ENCODE data around the gene CARM1.
"Not testable (repeated sequence)": the region's sequence is repeated elsewhere in the genome, so short reads cannot be mapped to it uniquely, and the experiment has no call there.

The CARM1 gene

DNA sequence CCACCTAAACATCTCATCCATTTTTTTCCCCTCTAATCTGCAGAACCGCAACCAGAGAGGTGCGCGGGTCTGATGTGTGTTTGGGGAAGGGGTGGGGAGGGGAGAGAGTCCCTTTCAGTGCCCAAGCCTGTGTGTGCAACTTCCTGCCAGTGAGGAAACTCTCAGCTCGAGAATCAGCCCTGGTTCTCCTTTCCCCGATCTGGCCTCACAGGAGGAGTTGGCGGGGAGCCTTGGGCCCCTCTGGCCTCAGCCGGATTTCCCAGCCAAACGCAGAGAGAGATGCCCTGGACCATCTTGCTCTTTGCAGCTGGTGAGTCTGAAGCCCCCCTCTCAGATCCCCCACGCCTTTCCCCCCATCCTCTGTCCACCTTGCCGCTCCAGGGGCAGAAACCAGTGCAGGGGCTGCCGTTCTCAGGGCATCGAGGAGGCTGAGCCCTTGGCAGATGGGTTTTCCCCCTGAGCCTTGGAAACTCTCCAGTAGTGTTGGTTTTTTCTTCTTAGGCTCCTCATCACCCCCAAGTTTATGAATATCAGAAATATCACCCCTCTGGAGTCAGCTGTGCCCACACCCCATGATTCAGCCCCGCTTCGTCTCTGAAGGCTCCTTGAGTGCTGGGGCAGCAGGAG lies 23.0 kb upstream of the CARM1 start, which contains the start of gene C19orf38:
Gene C19orf38, plus strand, starts transcription at position 186 of the 627 bp plus-strand sequence. Its CDS starts 94 bp downstream, at position 280.
- DNase-seq: no peak

DNA sequence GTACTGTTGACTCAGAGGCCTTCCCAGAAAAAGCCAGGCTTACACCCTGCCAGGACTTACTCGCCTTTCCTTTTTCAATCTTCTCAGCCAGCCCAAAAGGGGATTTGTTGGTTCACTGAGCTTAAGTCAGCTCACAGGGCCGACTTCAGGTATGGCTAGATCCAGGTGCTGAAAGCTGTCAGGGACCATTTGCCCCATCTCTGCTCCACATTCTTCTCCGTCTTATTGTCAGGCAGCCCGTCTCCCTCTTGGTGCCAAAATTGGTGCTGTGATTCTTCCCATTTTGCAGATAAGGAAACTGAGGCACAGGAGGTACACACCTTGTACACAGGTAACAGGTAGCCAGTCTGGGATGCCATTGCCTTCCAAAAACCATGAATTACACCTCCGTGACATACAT lies 20.7 kb upstream of the CARM1 start:
- no peak for DNase-seq

DNA sequence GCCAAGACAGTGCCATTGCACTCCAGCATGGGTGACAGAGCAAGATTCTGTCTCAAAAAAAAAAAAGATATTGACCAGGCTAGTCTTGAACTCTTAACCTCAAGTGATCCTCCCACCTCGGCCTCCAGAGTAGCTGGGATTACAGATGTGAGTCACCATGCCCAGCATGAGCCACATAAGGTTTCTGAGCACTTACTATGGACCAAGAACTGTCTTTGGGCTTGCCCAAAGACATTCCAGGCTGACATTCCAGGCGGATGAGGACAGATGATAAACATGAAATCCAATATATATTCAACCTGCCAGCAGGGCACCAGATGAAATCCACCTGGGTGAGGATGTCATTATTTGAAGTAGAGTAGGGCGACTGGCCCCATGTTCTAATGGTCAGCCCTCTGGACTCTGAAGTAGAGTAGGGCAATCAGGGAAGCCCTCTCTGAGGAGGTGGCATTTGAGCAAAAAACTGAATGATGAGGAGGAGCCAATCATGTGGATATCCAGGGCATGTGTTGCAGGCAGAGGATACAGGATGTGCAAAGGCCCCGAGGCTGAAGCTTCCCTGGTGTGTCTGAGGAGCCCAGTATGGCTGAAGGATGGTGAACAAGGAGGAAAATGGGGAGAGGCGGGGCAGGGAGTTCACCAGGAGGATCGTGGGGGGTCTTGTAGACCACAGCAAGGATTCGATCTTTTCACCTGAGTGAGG lies 19.1 kb upstream of the CARM1 start:
- no peak for DNase-seq

DNA sequence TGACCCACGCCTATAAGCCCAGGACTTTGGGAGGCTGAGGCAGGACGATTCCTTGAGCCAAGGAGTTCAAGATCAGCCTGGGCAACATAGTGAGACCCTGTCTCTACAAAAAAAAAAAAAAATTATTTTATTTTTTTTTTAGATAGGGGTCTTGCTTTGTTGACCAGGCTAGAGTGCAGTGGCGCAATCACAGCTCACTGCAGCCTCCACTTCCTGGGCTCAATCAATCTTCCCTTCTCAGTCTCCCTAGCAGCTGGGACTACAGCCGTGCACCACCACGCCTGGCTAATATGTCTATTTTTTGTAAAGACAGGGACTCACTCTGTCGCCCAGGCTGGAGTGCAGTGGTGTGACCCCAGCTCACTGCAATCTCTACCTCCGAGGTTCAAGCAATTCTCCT lies 18.4 kb upstream of the CARM1 start:
- no peak for DNase-seq

DNA sequence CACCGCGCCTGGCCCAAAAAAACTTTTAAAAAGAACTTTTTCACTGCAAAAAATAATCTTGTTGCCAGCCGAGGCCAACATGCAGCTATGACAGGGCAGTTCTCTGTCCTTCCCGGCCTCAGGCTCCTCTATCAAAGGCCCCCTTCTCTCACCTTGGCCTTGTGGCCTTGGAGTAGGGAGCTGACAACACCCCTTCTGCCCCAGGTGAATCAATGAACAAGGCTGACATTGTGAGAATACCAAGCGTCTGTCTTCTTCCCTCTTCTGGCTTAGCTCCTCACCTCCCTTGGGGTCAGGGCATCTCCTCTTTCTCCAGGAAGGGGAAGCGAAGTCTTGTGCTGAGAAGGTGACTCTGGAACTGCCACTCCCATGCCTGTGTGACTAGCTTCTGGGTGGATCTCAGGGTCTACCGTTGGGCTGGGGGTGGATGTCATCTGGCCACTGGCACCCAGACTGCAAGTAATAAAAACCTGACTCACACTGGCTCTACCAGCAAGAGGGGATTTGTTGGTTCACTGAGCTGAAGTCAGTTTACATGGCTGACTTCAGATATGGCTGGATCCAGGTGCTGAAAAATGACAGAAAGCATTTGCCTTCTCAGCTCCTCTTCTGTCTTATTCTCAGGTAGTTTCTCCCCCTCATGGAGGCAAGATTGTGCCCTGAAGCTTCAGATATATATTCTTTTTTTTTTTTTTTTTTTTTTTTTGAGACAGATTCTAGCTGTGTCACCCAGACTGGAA lies 16.8 kb upstream of the CARM1 start:
- no peak for DNase-seq

DNA sequence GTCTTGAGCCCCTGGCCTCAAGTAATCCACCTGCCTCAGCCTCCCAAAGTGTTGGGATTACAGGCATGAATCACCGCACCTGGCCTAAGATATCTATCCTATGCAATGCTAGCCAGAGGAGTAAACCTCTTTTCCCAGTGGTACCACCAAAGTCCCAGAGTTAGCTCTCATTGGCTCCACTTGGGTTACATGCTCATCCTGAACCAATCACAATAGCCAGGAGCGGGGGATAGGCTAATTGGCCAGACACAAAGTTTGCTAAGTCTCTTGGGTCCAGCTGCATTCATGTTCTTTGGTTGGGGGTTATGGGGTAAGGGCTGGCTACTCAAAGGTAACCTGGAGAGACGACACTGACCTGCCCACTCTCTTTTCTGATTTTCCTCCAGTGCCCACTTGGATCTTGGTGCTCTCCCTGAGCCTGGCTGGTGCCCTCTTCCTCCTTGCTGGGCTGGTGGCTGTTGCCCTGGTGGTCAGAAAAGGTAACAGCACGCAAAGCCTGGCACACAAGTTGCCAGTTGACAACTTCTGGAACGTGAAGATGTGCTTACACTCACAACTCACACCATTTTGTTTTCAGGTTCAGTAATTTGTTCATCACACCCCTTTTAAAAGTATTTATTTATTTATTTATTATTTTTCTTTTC lies 15.4 kb upstream of the CARM1 start:
- DNase-seq: peak; percentile 32

DNA sequence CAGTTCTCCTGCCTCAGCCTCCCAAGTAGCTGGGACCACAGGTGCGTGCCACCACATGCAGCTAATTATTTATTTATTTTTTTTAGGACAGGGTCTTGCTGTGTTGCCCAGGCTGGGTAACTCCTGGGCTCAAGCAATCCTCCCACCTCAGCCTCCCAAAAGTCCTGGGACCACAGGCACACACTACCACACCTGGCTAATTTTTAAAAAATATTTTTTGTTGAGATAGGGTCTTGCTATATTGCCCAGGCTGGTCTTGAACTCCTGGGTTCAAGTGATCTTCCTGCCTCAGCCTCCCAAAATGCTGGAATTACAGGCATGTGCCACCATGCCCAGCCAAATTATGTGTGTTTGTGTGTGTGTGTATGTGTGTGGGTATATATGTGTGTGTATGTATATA lies 14.5 kb upstream of the CARM1 start:
- DNase-seq: not testable (repeated sequence)

DNA sequence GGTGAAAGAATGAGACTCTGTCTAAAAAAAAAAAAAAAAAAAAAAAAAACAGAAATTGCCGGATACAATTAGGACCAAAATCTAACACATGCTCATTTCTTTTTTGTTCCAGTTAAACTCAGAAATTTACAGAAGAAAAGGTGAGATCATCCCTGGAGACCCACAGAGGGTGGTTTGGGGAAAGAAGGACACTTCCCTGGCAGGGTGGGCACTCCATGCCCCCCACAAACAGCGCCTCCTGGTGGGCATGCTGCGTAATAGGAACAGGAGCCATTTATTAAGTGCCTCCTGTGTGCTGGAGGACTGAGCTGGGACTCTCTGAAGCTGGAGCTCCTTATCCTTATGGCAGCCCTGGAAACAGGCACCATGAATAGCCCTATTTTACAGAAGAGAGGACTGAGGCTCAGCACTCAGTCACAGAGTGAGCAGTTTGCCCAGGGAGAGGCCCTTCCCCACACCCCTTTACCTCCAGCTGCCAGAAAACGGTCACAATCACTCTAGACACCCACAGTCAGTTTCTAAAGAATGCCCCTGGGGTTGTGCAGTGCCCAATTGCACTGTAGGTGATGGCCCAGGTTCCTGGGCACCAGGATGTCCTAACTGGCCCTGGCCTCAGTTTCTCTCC lies 13.0 kb upstream of the CARM1 start:
- DNase-seq: peak; percentile 38

DNA sequence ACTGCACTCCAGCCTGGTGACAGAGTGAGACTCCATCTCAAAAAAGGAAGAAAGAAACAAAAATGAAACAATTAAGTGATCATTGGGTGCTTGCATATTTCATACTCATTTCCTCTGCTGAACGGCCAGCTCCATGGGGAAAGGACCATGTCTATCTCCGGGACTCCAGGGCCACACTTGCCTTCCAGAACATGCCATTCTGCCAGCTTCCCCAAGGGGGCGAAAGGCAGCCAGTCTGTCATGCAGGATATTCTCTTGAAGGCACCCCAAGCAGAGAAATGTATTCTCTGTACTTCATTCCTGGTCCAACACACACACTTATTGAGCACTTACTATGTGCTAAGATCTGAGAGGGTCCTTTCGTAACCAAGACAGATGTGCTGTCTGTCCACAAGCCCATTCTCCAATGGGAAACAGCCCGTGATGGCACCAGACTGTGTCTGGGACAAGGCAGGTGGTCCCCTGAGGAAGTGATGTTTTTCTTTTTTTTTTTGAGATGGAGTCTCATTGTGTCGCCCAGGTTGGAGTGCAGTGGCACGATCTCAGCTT lies 10.2 kb upstream of the CARM1 start:
- peak; percentile 47 for DNase-seq

DNA sequence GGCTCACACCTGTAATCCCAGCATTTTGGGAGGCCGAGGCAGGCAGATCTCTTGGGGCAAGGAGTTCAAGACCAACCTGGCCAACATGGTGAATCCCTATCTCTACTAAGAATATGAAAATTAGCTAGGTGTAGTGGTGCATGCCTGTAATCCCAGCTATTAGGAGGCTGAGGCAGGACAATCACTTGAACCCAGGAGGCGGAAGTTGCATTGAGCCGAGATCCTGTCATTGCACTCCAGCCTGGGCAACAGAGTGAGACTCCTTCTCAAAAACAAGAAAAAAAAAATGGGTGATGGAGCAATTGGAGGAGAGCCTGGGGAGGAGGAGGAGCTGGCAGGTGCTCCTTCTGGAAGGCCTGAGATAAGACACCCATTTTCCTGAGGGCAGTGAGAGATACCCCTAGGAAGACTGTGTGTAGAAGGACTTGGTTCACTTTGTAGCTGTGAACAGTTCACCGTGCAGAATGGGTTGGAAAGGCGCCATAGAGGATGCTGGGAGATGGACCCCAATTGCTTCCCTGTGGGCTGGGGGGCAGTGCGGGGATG lies 8.7 kb upstream of the CARM1 start:
- no peak for DNase-seq

DNA sequence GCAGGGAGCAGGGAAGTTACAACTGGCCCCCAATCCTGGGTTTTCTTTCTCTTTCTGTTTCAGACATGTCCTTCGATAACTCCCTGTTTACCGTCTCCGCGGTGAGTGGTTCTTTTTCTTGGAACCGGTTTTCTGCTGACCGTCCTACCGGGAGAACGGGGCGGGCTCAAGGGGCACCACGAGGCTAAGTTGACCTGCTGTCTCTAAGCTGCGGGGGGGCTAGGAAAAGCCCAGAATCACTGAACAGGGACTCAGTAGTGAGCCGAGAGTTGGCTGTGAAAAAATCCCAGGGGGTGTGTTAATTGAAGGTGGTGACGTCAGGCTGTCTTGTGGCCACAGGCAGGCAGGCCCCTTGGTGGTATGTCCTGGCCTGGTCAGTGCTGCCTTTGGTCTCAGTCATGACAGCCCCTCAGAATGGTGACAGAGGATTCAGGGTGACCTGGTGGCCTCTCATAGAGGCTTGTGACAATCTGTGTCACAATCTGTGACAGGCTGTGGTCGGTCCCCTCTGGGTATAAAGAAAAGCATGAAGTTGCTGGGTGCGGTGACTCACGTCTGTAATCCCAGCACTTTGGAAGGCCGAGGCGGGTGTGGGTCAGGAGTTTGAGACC lies 8.1 kb upstream of the CARM1 start:
- DNase-seq: no peak

DNA sequence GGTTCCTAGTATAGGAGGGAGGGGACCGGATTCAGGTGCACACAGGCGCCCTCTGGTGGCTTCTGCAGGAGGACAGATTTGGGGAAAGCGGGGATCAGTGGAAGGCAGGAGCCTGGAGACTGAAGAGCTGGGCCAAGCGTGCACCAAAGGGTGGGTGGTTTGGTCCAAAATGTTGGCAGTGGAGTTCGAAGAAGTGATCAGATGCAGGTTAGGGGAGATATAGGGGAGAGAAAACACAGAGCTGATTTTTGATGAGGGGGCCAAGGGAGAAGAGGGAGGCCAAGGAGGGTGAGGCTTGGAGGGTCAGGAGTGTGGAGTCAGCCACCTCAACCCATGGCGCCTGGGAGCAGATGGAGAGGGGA lies 6.8 kb upstream of the CARM1 start:
- DNase-seq: peak; percentile 83

DNA sequence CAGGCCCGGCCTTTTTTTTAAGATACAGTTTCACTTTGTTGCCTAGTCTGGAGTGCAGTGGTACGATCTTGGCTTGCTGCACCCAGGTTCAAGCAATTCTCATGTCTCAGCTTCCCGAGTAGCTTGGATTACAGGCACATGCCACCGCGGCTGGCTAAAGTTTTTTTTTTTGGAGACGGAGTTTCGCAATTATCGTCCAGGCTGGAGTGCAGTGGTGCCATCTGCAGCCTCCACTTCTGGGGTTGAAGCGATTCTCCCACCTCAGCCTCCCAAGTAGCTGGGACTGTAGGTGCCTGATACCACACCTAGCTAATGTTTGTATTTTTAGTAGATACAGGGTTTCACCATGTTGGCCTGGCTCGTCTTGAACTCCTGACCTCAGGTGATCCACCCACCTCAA lies 4.9 kb upstream of the CARM1 start:
- no peak for DNase-seq

DNA sequence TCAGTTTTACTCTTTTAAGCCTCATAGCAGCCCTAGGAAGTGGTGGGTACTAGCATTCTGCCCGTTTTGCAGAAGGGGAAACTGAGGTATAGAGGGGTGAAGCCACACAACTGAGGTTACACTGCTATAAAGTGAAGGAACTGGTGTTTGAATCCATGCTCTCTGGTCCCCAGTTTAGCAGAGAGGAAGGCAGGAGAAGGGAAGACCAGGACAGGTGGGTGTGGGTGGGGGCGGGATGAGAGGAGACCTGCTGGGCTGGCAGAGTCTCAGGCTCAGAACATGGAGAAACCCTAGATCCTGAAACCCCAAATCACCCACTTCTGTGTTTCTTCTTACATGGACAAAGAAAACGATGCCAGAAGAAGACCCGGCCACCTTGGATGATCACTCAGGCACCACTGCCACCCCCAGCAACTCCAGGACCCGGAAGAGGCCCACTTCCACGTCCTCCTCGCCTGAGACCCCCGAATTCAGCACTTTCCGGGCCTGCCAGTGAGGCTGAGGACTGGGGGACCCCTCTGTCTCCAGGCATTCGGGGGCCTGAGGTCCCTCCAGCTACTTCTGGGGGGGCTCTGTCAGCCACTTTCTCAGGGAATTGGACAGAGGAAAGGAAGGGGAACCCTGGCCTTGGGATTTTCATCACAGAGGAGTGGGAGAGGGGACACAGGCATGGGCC lies 2.3 kb upstream of the CARM1 start:
- no peak for DNase-seq

DNA sequence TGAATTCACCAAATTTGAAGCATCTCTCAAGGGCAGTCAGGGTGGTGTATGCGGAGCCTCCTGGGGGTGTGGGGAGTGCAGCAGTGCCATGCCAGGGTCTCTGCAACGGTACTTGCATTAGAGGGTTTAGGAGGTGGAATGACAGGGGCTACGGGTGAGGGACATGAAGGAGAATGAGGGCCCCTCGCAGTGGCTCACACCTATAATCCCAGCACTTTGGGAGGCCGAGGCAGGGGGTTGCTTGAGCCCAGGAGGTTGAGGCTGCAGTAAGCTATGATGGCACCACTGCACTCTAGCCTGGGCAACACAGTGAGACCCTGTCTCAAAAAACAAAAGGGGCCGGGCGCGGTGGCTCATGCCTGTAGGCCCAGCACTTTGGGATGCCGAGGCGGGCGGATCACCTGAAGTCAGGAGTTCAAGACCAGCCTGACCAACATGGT lies 1.5 kb upstream of the CARM1 start:
- not testable (repeated sequence) for DNase-seq

DNA sequence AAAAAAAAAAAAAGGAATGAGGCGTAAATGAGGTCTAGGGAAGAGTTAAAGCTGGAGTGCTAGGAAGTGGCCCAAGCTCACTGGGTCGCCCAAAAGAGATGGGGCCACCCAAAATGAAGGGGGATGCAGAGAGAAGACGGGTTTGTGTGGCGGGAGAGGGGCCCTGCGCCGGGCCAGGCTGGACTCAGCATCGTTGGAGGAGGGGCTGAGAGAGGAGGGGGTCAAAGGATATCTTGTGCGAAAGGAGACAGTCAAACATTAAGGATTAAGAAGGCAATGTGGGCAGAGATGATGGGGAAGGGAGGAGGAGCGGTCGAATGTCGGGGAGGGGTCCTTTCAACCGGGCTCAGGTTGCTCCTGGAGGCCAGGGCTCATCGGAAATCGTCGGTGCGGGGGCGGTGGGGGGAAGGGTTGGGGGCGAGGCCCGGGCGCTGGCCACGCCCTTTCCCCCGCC lies 825 bp upstream of the CARM1 start:
- DNase-seq: no peak

DNA sequence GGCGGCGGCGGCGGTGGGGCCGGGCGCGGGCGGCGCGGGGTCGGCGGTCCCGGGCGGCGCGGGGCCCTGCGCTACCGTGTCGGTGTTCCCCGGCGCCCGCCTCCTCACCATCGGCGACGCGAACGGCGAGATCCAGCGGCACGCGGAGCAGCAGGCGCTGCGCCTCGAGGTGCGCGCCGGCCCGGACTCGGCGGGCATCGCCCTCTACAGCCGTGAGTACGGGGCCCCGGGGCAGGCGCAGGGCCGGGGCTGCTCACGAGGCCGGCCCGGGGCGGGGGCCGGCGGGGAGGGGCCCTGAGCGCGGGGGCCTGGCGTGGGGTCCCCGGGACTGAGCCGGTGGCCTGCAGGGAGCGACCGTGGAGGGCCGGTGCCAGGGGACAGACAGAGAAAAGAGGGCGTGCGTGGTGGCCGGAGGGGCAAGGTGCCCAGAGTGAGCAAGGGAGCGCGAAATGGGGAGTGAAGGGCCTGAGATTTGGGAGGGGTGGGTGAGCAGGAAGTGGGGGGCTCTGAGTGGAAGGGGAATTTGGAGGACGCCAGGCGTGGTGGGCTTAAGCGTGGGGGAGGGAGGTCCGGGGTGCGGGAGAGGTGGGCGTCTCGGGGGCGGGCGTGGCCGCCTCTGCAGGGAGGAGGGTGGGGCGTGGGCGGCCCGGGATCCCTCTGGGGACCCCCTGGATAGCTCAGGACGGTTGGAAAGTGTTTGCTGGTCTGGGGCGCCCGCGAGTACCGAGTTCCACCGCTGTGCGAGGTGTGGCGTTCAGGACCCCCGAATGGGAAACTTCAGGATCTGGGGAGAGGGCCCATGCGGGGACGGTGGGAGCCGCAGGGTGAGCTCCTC lies 575 bp downstream of the CARM1 start:
- no peak for DNase-seq

DNA sequence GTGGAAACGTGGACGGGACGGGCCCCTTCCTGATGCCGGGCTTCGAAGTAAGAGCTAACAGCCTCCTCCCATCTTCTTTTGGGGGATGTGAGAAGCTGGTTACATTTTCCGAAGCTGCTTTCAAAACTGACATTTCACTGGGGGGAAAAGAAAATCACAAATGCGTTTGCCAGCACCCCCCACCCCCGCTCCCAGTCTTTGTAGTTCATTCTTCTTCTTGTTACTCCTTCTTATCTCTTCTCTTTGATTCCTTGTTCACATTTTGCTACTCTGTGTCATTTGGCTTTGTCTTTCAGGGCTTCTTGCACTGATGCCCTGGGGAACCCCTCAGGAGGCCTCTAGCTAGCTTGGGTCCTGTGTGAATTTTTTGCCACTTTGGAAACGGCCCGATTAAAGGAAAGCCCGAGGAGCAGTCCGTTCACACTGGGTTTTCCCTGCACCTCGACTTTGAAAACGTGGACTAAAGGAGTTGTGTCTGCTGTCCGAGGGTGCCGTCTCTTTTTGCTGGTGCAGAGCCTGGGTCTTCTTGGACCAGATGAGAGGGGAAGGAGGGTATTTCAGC lies 1.3 kb downstream of the CARM1 start:
- DNase-seq: no peak

DNA sequence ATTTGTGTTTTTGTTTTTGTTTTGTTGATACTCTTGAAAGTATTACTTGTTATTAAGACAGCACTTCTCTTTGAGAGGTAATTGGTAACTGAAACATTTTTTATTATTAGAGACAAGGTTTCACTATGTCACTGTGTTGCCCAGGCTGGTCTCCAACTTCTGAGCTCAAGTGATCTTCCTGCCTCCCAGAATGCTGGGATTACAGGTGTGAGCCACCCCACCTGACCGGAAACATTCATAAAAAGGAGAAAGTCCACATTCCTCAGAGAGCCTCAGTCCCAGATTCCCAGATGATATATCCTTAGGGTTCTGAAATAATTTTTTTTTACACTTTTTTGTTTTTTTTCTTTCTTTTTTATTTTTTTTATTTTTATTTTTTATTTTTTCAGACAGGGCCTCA lies 2.7 kb downstream of the CARM1 start:
- no peak for DNase-seq
